T-cell (primary cell): ENCODE data around the gene NKAIN4. TPM values are rescaled to one million over a fixed set of nuclear protein-coding genes. Genes with fewer than 3 reads are reported as not detected.

Experiments used
- ATAC-seq, 4 experiments: fragments of 200-7000 bp in 3 of 4; fragments of 150-1000 bp in 1 of 4; cut with Tn5 transposase; replicated peaks in 1 of 4; 1 replicate in 3 of 4; 2 replicates in 1 of 4; pipeline ENCODE4 v1.10.0; 2021; ENCODE audit warnings: moderate library complexity in 3 of 4, mild to moderate bottlenecking in 2 of 4, moderate number of reproducible peaks in 1 of 4
- CTCF ChIA-PET, 2 donors: fragments of 300-600 bp; sonication (Branson Sonifier 250); formaldehyde crosslinking; loops; one replicate each; lab custom pipeline; 2022; ENCODE audit warnings: antibody characterized with exemption in 2 of 2; lab: Charles Lee
- POLR2A ChIA-PET, 2 donors: fragments of 300-600 bp; sonication (Branson Sonifier 250); formaldehyde crosslinking; loops; one replicate each; lab custom pipeline; 2022; ENCODE audit warnings: antibody characterized with exemption in 2 of 2; lab: Charles Lee
- DNase-seq, 35 experiments: peaks; one replicate each; pipeline versions ENCODE4 v3.0.0 to v3.0.0-alpha.2; 2013 to 2023
- H3K27ac ChIP-seq: one replicate; pipeline ENCODE4 v1.5.1; 2013; ENCODE audit warnings: low read length
- H3K27me3 ChIP-seq, 2 experiments: replicated peaks in 1 of 2; 1 replicate in 1 of 2; 2 replicates in 1 of 2; pipeline versions ENCODE4 v1.6.1 to v1.7.0; 2013; ENCODE audit warnings: low read length in 1 of 2, mixed read lengths in 1 of 2; ENCODE audit not compliant: control insufficient read depth in 2 of 2, insufficient read depth in 2 of 2; ENCODE audit errors: extremely low read depth in 1 of 2
- H3K36me3 ChIP-seq, 2 donors: 1 replicate in 1 of 2; 2 replicates in 1 of 2; pipeline versions ENCODE4 v1.6.1 to v1.7.0; 2013; ENCODE audit warnings: low read length in 1 of 2; ENCODE audit not compliant: control insufficient read depth in 2 of 2, insufficient read depth in 1 of 2; ENCODE audit errors: extremely low read depth in 1 of 2
- H3K4me1 ChIP-seq, 2 experiments: 1 replicate in 1 of 2; 2 replicates in 1 of 2; pipeline versions ENCODE4 v1.6.1 to v1.7.0; 2013; ENCODE audit warnings: low read length in 2 of 2, mixed read lengths in 1 of 2; ENCODE audit not compliant: insufficient read depth in 2 of 2, control insufficient read depth in 1 of 2; ENCODE audit errors: extremely low read depth in 1 of 2
- H3K4me3 ChIP-seq, 2 donors: 1 replicate in 1 of 2; 2 replicates in 1 of 2; pipeline versions ENCODE4 v1.5.1 to v1.7.0; 2013; ENCODE audit warnings: mild to moderate bottlenecking in 2 of 2, low read length in 1 of 2, moderate library complexity in 1 of 2; ENCODE audit not compliant: control insufficient read depth in 1 of 2; ENCODE audit errors: extremely low read depth in 1 of 2
- H3K9me3 ChIP-seq: 2 replicates; pipeline ENCODE4 v1.7.0; 2013
- H3K27ac Mint-ChIP-seq, 2 donors: one replicate each; pipeline ENCODE4 v1.8.0; 2020 to 2021; ENCODE audit warnings: mild to moderate bottlenecking in 2 of 2, mixed read lengths in 2 of 2
- H3K27me3 Mint-ChIP-seq, 2 donors: one replicate each; pipeline ENCODE4 v1.8.0; 2021 to 2022; ENCODE audit warnings: mixed read lengths in 2 of 2
- H3K36me3 Mint-ChIP-seq: one replicate; pipeline ENCODE4 v1.8.0; 2021; ENCODE audit warnings: mixed read lengths
- H3K4me1 Mint-ChIP-seq, 3 donors: one replicate each; pipeline ENCODE4 v1.8.0; 2020 to 2022; ENCODE audit warnings: mixed read lengths in 3 of 3, mild to moderate bottlenecking in 1 of 3
- H3K4me3 Mint-ChIP-seq, 3 donors: one replicate each; pipeline ENCODE4 v1.8.0; 2020 to 2022; ENCODE audit warnings: mild to moderate bottlenecking in 3 of 3, mixed read lengths in 3 of 3, moderate library complexity in 3 of 3
- H3K9me3 Mint-ChIP-seq, 3 donors: one replicate each; pipeline ENCODE4 v1.8.0; 2020 to 2022; ENCODE audit warnings: mixed read lengths in 3 of 3
- WGBS: methylation state at CpG from one replicate; pipeline ENCODE4 v1.1.5; 2013; ENCODE audit warnings: missing lambda C conversion rate; ENCODE audit not compliant: insufficient coverage; 5-methylcytosine and 5-hydroxymethylcytosine counted together
- total RNA-seq, 35 experiments: library from RNA in 6 of 35; stranded (reverse) in 6 of 35; fragments of 120-200 nt in 1 of 35; gene quantifications; one replicate each; pipeline versions ENCODE4 v1.2.1 to v1.2.4 and lab custom pipeline; 2013 to 2026

NKAIN4 gene
- total RNA-seq, 5 donors from 2014 or later (not counting 1 experiment from before 2014, with no cell fraction given) = not detected

- ChIA-PET POLR2A (no interaction called here), CTCF (no interaction called here)
- H3K4me3 Mint-ChIP-seq = no peak overlapping the region
- H3K27ac ChIP-seq = no peak overlapping the region
- H3K9me3 ChIP-seq = no peaks in the 10 kb centered on the region
- ATAC-seq = no peak
- H3K4me1 ChIP-seq = peaks cover 0 to 14% of the 10 kb centered on the region in 2 experiments
- no peak overlapping the region for H3K4me3 ChIP-seq
- H3K27me3 ChIP-seq = peaks cover 0 to 70% of the 10 kb centered on the region in 2 experiments
- H3K4me1 Mint-ChIP-seq = peaks cover 8 to 12% (median 9%) of the 10 kb centered on the region in 3 donors
- H3K9me3 Mint-ChIP-seq = peaks cover 4% of the 10 kb centered on the region in 3 donors
- WGBS = 62% methylated on average over 15 of the region's 18 CpGs
- no peaks in the 10 kb centered on the region for H3K36me3 ChIP-seq
- H3K27me3 Mint-ChIP-seq = peaks cover 16 to 24% of the 10 kb centered on the region in 2 donors
- no peak overlapping the region for H3K27ac Mint-ChIP-seq
- H3K36me3 Mint-ChIP-seq = no peaks in the 10 kb centered on the region
- DNase-seq = no peak
These were observed 42.5 kb upstream of the NKAIN4 start for GRCh38 chr20:63296531-63297299.

DNA sequence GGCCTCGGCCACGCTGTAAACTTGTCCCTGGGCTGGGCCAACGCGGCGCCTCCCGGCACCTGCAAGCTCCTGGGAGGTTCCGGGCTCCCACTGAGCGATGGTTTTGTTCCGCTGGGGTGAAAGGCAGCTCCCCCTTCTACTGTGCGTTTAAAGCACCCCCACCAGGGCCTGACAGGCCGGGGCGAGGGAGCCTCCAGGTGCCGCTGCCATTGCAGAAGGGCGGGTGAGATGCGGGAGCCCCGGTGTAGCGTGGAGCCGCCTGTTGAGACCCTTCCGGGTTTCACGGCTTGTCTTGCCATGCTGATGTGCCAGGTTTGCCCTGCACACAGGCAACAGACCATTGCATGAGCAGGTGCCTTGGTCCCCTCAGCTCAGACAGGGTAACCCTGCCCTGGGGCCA lies 41.6 kb upstream of the NKAIN4 start:
- H3K27ac ChIP-seq = no peak overlapping the region
- Mint-ChIP-seq H3K36me3 (no peaks in the 10 kb centered on the region), H3K4me1 (peaks cover 8 to 12% (median 9%) of the 10 kb centered on the region in 3 donors), H3K4me3 (peak overlapping the region; percentile 9 to 47 (median 32)), H3K27me3 (peaks cover 10 to 23% of the 10 kb centered on the region in 2 donors), H3K9me3 (no peaks in the 10 kb centered on the region), H3K27ac (peak overlapping the region in 1 of 2 donors; percentile 74)
- ChIA-PET POLR2A (no interaction called here), CTCF (no interaction called here)
- DNase-seq (peak in 1 of 35 experiments; percentile 10), ATAC-seq (peak; percentile 24 to 49 (median 27))
- peaks cover 0 to 70% of the 10 kb centered on the region in 2 experiments for H3K27me3 ChIP-seq
- no peaks in the 10 kb centered on the region for H3K9me3 ChIP-seq
- 22% methylated on average over 14 of the region's 20 CpGs for WGBS
- H3K4me1 ChIP-seq = peaks cover 0 to 22% of the 10 kb centered on the region in 2 experiments
- no peaks in the 10 kb centered on the region for H3K36me3 ChIP-seq
- no peak overlapping the region for H3K4me3 ChIP-seq

DNA sequence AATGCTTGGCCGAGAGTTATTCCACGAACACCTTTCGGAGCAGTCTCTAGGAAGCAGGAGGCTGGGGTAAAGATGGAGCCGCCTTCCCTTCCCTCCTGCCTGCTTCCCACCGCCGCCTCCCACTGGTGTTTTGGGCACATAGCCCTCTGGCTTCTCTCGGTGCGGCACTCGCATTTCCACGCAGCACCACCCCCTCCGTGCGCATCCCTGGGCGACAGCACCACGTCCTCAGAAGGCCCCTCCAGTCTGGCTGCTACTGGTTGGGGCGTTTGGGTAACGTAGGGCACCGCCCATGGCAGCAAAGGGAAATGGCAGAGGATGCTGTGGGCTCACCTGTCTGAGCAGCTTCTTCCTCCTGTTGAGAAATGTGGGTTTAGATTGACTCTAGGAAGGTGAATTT lies 41.2 kb upstream of the NKAIN4 start:
- Mint-ChIP-seq H3K36me3 (no peaks in the 10 kb centered on the region), H3K27ac (peak overlapping the region in 1 of 2 donors; percentile 74), H3K9me3 (no peaks in the 10 kb centered on the region), H3K4me1 (peaks cover 8 to 12% (median 9%) of the 10 kb centered on the region in 3 donors), H3K27me3 (peaks cover 8 to 21% of the 10 kb centered on the region in 2 donors), H3K4me3 (peak overlapping the region in 2 of 3 donors; percentile 32 to 47)
- ATAC-seq = peak; percentile 38 to 77 (median 66)
- Histone ChIP-seq H3K27ac (no peak overlapping the region), H3K27me3 (peaks cover 0 to 69% of the 10 kb centered on the region in 2 experiments), H3K9me3 (no peaks in the 10 kb centered on the region), H3K4me1 (peaks cover 0 to 22% of the 10 kb centered on the region in 2 experiments), H3K4me3 (no peak overlapping the region), H3K36me3 (no peaks in the 10 kb centered on the region)
- 26% methylated on average over 11 of the region's 17 CpGs for WGBS
- CTCF ChIA-PET = no interaction called here
- POLR2A ChIA-PET = no interaction called here
- peak in 9 of 35 experiments; percentile 20 to 41 (median 25) for DNase-seq

DNA sequence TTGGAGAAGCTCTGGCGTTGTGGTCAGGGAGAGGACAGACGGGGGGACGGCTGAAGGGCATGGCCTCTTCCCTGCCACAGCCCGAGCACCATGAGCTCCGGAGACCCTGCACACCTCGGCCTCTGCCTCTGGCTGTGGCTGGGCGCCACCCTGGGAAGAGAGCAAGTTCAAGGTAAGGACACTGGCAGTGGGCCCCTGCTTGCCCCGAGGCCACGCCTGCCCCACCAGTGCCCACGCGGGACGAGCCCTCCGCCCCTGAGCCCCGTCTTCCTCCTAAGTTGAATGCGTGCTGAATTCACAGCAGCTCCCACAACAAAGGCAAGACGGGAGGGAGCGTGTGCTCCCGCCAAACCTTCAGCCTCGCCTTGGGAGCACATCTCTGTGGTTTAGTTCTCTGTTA lies 40.8 kb upstream of the NKAIN4 start:
- DNase-seq = no peak
- Histone ChIP-seq H3K36me3 (no peaks in the 10 kb centered on the region), H3K27ac (no peak overlapping the region), H3K4me1 (peaks cover 0 to 22% of the 10 kb centered on the region in 2 experiments), H3K4me3 (no peak overlapping the region), H3K27me3 (peaks cover 0 to 69% of the 10 kb centered on the region in 2 experiments), H3K9me3 (no peaks in the 10 kb centered on the region)
- H3K27me3 Mint-ChIP-seq = peaks cover 8 to 21% of the 10 kb centered on the region in 2 donors
- H3K9me3 Mint-ChIP-seq = no peaks in the 10 kb centered on the region
- 50% methylated on average over 13 of the region's 19 CpGs for WGBS
- ChIA-PET POLR2A (no interaction called here), CTCF (no interaction called here)
- ATAC-seq = no peak
- H3K27ac Mint-ChIP-seq = peak overlapping the region in 1 of 2 donors; percentile 74
- no peaks in the 10 kb centered on the region for H3K36me3 Mint-ChIP-seq
- peak overlapping the region in 1 of 3 donors; percentile 32 for H3K4me3 Mint-ChIP-seq
- peaks cover 8 to 12% (median 9%) of the 10 kb centered on the region in 3 donors for H3K4me1 Mint-ChIP-seq

- no peak overlapping the region for H3K27ac ChIP-seq
- Mint-ChIP-seq H3K4me3 (no peak overlapping the region), H3K4me1 (peaks cover 8 to 12% (median 9%) of the 10 kb centered on the region in 3 donors), H3K27ac (no peak overlapping the region), H3K36me3 (no peaks in the 10 kb centered on the region), H3K9me3 (no peaks in the 10 kb centered on the region), H3K27me3 (peaks cover 8 to 21% of the 10 kb centered on the region in 2 donors)
- peaks cover 0 to 22% of the 10 kb centered on the region in 2 experiments for H3K4me1 ChIP-seq
- no peak overlapping the region for H3K4me3 ChIP-seq
- POLR2A ChIA-PET = no interaction called here
- CTCF ChIA-PET = no interaction called here
- no peaks in the 10 kb centered on the region for H3K36me3 ChIP-seq
- H3K9me3 ChIP-seq = no peaks in the 10 kb centered on the region
- DNase-seq (no peak), ATAC-seq (no peak)
- 82% methylated on average over 10 of the region's 12 CpGs for WGBS
- H3K27me3 ChIP-seq = peaks cover 0 to 69% of the 10 kb centered on the region in 2 experiments
These were observed 40.3 kb upstream of the NKAIN4 start for GRCh38 chr20:63294536-63294900.

GRCh38 chr20:63293871-63294535 lies 39.7 kb upstream of the NKAIN4 start:
- ChIA-PET POLR2A (no interaction called here), CTCF (no interaction called here)
- no peak overlapping the region for H3K4me3 ChIP-seq
- H3K9me3 Mint-ChIP-seq = no peaks in the 10 kb centered on the region
- H3K27me3 Mint-ChIP-seq = peaks cover 3 to 17% of the 10 kb centered on the region in 2 donors
- ATAC-seq = no peak
- DNase-seq = no peak
- no peaks in the 10 kb centered on the region for H3K9me3 ChIP-seq
- 79% methylated on average over 10 of the region's 22 CpGs for WGBS
- peaks cover 0 to 22% of the 10 kb centered on the region in 2 experiments for H3K4me1 ChIP-seq
- no peaks in the 10 kb centered on the region for H3K36me3 ChIP-seq
- H3K4me3 Mint-ChIP-seq = no peak overlapping the region
- peaks cover 8 to 12% (median 9%) of the 10 kb centered on the region in 3 donors for H3K4me1 Mint-ChIP-seq
- H3K27me3 ChIP-seq = peaks cover 0 to 65% of the 10 kb centered on the region in 2 experiments
- no peaks in the 10 kb centered on the region for H3K36me3 Mint-ChIP-seq
- no peak overlapping the region for H3K27ac ChIP-seq
- no peak overlapping the region for H3K27ac Mint-ChIP-seq
